Mesodermal cell (in vitro differentiated cells): ENCODE data around the gene ITGB4.

ENCODE experiments used
- H3K27ac ChIP-seq: 2 replicates; pipeline ENCODE4 v1.7.0; 2013; ENCODE audit warnings: mild to moderate bottlenecking, low read depth, low read length, moderate library complexity; ENCODE audit not compliant: severe bottlenecking
- H3K36me3 ChIP-seq: 2 replicates; pipeline ENCODE4 v1.7.1; 2013; ENCODE audit warnings: mild to moderate bottlenecking, low read length, moderate library complexity; ENCODE audit not compliant: control insufficient read depth, insufficient read depth
- H3K4me1 ChIP-seq: one replicate; pipeline ENCODE4 v1.7.1; 2013; ENCODE audit warnings: mild to moderate bottlenecking, low read length; ENCODE audit not compliant: insufficient read depth, control insufficient read depth, poor library complexity, severe bottlenecking
- H3K4me3 ChIP-seq: 2 replicates; pipeline ENCODE4 v1.7.0; 2013; ENCODE audit warnings: low read length, control low read depth, mild to moderate bottlenecking; ENCODE audit not compliant: insufficient read depth, poor library complexity, severe bottlenecking; ENCODE audit errors: extremely low read depth
- H3K9me3 ChIP-seq: 2 replicates; pipeline ENCODE4 v1.7.1; 2013; ENCODE audit warnings: mild to moderate bottlenecking, low read length, moderate library complexity; ENCODE audit not compliant: control insufficient read depth
- WGBS, 2 experiments: methylation state at CpG; one replicate each; pipeline ENCODE4 v1.1.5; 2013; ENCODE audit warnings: missing lambda C conversion rate in 2 of 2; ENCODE audit not compliant: insufficient coverage in 2 of 2; 5-methylcytosine and 5-hydroxymethylcytosine counted together

The ITGB4 gene

DNA sequence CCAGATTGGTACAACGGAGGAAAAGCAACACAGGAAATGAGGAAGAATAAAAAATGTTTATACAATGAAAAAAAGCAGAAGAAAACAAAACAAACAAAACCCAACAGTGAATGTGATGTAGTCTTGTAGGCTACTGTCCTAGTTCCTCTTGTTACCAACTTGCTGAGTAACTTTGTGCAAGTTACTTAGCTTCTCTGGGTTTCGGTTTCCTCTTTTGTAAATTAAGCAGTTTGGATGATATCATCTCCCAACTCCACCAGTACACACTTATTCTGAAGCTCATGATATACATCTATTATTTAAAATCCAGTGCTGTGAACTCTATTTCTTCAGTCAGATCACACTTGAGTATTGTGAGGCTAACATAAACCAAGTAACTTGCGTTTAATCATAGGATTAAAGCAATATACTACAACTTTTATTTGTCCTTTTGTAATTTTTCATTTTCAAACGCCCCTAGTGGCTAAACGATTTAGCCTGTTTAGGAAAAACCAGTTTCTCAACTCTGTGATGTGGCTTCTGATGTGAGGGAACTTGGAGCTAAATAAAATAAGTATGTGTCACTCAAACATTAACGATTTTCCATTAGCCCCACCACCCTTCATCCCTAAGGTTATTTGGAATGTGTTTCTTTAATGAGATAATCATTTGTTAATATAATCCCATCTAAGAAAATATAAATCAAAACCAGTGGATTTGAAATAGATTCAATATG lies 62.0 kb downstream of the ITGB4 start:
- Histone ChIP-seq H3K4me3 (no peak overlapping the region), H3K27ac (peak overlapping the region; percentile 100)

DNA sequence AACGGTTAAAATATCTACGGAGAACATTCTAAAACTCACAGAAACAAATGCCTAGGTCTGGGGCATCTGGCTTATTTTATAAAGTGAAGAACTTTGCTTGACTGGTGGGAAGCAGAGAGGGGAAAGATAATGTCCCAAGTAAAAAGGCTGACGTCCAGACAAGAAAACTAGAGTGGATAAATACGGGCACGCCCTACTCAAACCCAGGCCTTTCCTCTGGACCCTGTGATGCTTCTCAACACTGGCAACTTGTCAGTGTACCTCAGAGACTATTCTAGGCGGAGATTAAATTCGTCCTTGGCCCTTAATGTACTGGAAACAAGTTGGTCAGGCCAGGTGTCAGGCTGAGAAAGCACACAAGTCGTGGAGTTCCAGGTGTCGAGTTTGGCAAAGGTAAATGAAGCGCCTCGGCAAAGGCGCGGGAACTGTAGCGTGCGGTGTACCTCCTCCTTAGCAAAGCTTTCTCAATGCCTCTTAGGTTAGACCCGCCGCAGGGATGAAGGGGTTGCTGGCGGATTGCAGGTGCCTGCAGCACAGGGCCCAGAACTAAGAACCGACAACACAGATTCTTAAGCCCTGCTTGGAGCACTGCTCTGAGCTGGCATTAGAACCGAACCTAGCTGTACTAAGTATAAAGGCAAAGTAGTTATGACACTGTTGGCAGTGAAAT lies 62.7 kb downstream of the ITGB4 start:
- H3K36me3 ChIP-seq: peaks cover 4% of the 10 kb centered on the region
- H3K4me3 ChIP-seq: peak overlapping the region; percentile 48
- WGBS, 2 experiments: 84 to 87% methylated on average over 8 to 15 of the region's 20 CpGs
- H3K9me3 ChIP-seq: no peaks in the 10 kb centered on the region
- H3K4me1 ChIP-seq: peaks cover 16% of the 10 kb centered on the region
- H3K27ac ChIP-seq: peak overlapping the region; percentile 100

More for the DNA sequence above, 62.0 kb downstream of the ITGB4 start:
- peaks cover 9% of the 10 kb centered on the region for H3K36me3 ChIP-seq
- H3K4me1 ChIP-seq: peaks cover 16% of the 10 kb centered on the region
- H3K9me3 ChIP-seq: no peaks in the 10 kb centered on the region
- WGBS, 2 experiments: no CpG with 5 or more reads among the region's 6 CpGs

DNA sequence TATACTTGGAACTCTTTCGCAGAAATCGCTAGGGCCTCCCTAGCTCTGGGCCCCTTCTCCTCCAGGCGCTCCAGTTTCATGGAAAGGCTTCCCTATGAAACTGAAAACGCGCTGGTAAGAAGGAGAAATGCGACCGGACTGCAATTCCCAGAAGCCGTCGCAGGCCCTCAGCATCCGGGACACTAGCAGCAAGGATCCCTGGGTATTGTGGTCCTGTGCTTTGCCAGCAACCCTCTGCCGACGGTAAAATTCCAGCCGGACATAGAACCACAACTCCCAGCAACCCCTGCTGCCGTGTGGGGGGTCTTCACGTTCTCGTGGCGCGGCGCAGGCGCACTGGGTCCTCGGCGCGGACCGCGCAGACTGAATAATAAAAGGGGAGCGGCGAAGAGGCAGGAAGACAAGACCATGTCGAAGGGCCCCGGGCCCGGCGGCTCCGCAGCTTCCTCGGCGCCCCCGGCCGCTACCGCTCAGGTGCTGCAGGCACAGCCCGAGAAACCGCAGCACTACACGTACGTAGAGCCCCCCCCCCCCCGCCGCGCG lies 63.3 kb downstream of the ITGB4 start, which contains the start of gene UNK:
TSS of gene UNK (plus strand) at position 334 of the 543 bp plus-strand sequence. CDS start at position 409, 75 bp downstream.
- Histone ChIP-seq H3K4me1 (peaks cover 16% of the 10 kb centered on the region), H3K4me3 (peak within 1 kb of the TSS; percentile 48), H3K9me3 (no peaks in the 10 kb centered on the region), H3K27ac (peak within 1 kb of the TSS; percentile 100), H3K36me3 (peaks cover 3% of the 10 kb centered on the region)
- WGBS, 2 experiments: 0 to 2% methylated on average over 38 to 40 of the region's 45 CpGs

DNA sequence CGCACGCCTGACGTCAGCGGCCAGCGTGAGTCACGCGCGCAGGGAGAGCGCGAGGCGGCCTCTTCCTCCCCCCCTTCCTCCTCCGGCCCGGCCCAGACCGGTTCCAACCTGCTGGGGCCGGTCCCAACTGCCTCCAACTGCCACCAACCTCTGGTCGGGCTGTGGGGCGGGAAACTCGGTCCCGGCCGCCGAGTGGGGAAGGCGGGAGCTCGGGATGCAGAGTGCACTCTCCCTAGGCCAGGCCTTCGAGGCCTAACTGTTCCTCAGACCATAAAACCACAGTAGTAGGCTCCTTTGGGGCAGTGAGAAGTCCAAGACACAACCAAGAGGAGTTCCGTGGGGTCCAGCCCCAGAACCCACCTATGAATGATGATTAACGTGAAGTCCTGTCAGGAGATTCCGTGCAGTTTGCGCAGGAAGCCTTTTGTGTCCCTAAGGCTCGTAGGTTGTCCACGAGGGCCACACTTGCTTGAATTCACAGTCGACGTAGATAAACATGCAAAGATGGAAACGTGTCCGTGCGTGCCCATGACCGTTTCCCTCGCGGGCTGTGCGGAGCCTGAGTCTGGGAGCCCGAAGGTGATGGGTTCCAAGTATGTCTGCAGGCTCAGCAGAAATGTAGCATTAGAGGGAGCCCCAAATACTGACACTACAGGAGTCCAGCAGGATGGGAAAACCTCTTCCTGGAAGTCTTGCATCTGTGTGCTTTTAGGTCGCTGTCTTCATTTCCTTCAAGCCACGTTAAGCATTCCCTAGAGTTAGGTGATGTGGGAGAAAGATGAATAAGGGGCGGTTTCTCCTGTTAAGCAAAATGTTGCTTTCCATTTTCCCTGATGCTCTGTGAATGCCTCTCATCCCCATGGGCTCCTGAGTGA lies 64.0 kb downstream of the ITGB4 start:
- H3K4me3 ChIP-seq: peak overlapping the region; percentile 48
- peak overlapping the region; percentile 100 for H3K27ac ChIP-seq
- H3K9me3 ChIP-seq: no peaks in the 10 kb centered on the region
- 13 to 18% methylated on average over 17 to 26 of the region's 43 CpGs for WGBS, 2 experiments
- peaks cover 16% of the 10 kb centered on the region for H3K4me1 ChIP-seq
- peaks cover 8% of the 10 kb centered on the region for H3K36me3 ChIP-seq

DNA sequence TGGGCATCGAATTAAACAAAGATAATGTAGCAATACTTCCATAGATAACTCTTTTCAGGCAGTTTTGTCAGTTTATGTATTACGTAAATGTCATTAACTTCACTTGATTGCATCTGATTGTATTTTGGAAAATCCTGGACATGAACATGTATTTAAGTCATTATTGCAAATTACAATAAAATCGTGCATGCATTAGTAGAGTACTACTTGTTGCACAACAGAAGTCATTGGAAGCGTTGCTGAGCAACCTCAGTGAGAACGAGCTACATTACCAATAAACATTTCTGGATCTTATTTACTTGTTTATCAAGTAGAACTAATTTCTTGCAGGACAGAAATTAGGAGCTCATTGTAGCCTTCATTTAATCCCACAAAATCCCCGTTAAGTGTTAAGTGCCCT lies 70.0 kb downstream of the ITGB4 start:
- Histone ChIP-seq H3K9me3 (no peaks in the 10 kb centered on the region), H3K4me1 (peaks cover 6% of the 10 kb centered on the region), H3K27ac (no peak overlapping the region), H3K4me3 (no peak overlapping the region), H3K36me3 (peaks cover 63% of the 10 kb centered on the region)
- 100% methylated on average over 2 of the region's 6 CpGs; no CpG with 5 or more reads in 1 of the 2 experiments for WGBS, 2 experiments

DNA sequence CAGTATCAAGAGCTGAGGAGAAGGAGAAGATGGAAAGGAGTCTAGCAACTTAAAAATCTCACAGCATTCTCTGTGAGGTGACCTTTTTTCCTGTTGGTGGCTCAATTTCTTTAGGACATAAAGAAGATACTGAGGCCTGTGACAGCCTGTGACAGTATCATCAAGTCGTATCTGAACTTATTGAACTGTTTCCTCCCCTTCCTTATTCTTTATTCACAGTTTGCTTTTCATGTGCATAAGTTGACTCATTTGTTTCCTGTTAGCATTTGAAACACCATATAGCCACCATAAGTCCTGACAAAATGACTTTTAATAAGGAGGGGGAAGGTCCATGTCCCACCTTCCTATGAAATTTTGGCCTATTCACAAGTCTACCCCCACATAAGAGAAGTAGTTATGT lies 72.2 kb downstream of the ITGB4 start:
- peaks cover 81% of the 10 kb centered on the region for H3K36me3 ChIP-seq
- whole genome bisulfite sequencing, 2 experiments: 100% methylated on average over 1 of the region's 1 CpG; no CpG with 5 or more reads in 1 of the 2 experiments
- no peaks in the 10 kb centered on the region for H3K9me3 ChIP-seq
- no peak overlapping the region for H3K27ac ChIP-seq
- H3K4me3 ChIP-seq: no peak overlapping the region
- no peaks in the 10 kb centered on the region for H3K4me1 ChIP-seq

DNA sequence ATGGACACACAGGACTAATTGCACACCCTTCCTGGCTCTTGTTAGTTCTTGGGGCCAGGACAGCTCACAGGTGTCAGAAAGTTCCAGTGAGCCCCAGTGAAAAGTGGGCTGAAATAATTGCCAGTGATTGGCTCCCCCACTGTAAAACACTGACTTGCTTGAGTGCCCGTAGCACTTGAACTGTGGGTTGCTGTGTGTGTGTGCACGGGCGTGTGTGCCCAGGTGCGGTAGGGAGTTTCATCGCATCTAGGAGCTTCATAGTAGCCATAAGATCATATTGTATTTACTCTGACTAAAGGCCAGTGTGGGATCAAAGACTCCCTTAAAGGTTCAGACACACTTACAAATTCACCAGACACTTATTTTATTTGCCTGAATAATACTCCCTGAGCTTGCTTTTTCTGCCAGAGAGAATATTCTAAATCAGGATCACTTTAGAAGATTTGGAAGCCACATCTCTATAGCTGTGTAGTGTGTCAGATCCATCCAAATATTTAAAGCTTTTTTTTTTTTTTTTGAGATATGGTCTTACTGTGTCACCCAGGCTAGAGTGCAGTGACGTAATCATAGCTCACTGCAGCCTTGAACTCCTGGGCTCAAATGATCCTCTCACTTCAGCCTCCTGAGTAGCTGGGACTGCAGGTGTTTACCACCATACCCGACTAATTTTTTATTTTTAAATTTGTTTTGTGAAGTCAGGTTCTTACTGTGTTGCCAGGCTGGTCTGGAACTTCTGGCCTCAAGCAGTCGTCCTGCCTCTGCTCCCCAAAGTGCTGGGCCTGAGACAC lies 74.8 kb downstream of the ITGB4 start:
- H3K27ac ChIP-seq: no peak overlapping the region
- 87 to 100% methylated on average over 3 of the region's 8 CpGs for WGBS, 2 experiments
- H3K4me1 ChIP-seq: no peaks in the 10 kb centered on the region
- H3K4me3 ChIP-seq: no peak overlapping the region
- H3K9me3 ChIP-seq: no peaks in the 10 kb centered on the region
- peaks cover 88% of the 10 kb centered on the region for H3K36me3 ChIP-seq

DNA sequence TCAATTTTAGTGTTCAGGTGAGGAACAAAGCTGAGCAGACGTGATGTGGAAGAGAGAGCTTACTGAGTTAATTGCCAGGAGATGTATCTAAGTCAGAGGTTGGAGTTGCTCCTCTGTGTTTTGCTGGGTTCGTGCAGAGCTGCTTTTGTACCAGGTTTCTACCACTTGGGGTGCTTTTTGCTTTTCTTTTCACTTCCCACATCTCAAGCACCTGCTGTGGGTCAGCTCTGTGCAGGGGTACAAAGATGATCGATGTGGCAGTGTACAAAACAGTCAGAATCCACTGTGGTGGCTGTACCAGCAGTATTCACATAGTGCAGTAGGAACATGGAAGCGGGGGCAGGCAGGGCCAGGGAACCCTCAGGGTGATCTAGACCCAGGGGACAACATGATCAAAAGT lies 78.1 kb downstream of the ITGB4 start:
- H3K36me3 ChIP-seq: peaks cover 67% of the 10 kb centered on the region
- 89 to 95% methylated on average over 3 of the region's 4 CpGs for WGBS, 2 experiments

DNA sequence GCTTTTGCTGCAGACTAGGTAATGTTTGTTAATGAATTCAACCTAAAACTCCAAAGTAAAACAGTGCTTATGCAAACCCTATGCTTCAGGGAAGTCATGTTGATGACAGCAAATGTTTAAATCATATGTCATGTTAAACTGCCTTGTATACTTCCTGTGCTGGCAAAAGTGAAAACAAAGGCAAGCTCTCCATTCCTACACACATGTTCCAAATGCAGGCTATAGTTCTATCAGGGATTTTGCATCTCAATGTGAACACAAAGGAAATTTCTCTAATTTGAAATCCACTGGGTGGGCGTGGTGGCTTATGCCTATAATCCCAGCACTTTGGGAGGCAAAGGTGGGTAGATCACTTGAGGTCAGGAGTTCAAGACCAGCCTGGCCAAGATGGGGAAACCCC lies 82.6 kb downstream of the ITGB4 start:
- Histone ChIP-seq H3K9me3 (no peaks in the 10 kb centered on the region), H3K27ac (no peak overlapping the region), H3K4me1 (no peaks in the 10 kb centered on the region), H3K36me3 (peaks cover 25% of the 10 kb centered on the region), H3K4me3 (no peak overlapping the region)
- no CpG with 5 or more reads among the region's 1 CpG for WGBS, 2 experiments

More for the DNA sequence above, 78.1 kb downstream of the ITGB4 start:
- no peak overlapping the region for H3K4me3 ChIP-seq
- H3K9me3 ChIP-seq: no peaks in the 10 kb centered on the region
- no peak overlapping the region for H3K27ac ChIP-seq
- H3K4me1 ChIP-seq: no peaks in the 10 kb centered on the region
